Prostate gland (tissue), 2 donors: ENCODE data around the gene ROR1.

Experiments used
- POLR2A ChIP-seq: fragments of 450-650 bp; IDR thresholded peaks from one replicate; pipeline ENCODE4 v1.6.1; 2016; ENCODE audit warnings: antibody characterized with exemption, mild to moderate bottlenecking
- POLR2AphosphoS5 ChIP-seq: sonication (generic); formaldehyde crosslinking; IDR thresholded peaks from one replicate; pipeline ENCODE4 v1.6.1; 2017; ENCODE audit warnings: antibody characterized with exemption
- TF ChIP-seq, protein P1 (sequence below), 4 experiments: fragments of 200-600 bp in 2 of 4; fragments of 450-650 bp in 2 of 4; sonication (generic) in 2 of 4; IDR thresholded peaks; 1 replicate in 3 of 4; 2 replicates in 1 of 4; pipeline ENCODE4 v1.5.1; 2016 to 2019; ENCODE audit warnings: antibody characterized with exemption in 4 of 4, mild to moderate bottlenecking in 2 of 4, moderate library complexity in 2 of 4

GRCh38 chr1:64137412-64137803 lies 363.6 kb downstream of the ROR1 start:
- TF ChIP-seq POLR2AphosphoS5 (no peak), POLR2A (no peak)
- TF ChIP-seq, protein P1, sequence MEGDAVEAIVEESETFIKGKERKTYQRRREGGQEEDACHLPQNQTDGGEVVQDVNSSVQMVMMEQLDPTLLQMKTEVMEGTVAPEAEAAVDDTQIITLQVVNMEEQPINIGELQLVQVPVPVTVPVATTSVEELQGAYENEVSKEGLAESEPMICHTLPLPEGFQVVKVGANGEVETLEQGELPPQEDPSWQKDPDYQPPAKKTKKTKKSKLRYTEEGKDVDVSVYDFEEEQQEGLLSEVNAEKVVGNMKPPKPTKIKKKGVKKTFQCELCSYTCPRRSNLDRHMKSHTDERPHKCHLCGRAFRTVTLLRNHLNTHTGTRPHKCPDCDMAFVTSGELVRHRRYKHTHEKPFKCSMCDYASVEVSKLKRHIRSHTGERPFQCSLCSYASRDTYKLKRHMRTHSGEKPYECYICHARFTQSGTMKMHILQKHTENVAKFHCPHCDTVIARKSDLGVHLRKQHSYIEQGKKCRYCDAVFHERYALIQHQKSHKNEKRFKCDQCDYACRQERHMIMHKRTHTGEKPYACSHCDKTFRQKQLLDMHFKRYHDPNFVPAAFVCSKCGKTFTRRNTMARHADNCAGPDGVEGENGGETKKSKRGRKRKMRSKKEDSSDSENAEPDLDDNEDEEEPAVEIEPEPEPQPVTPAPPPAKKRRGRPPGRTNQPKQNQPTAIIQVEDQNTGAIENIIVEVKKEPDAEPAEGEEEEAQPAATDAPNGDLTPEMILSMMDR (IDR thresholded peaks at IDR 0.05), result no peak
